GM18498 (cell line): ENCODE data around the gene CPZ.
"Not testable (repeated sequence)": the region's sequence is repeated elsewhere in the genome, so short reads cannot be mapped to it uniquely, and the experiment has no call there.

ENCODE experiments used
- ATAC-seq: cut with Tn5 transposase; IDR thresholded peaks from one replicate; pipeline ENCODE4 v1.9.1; 2021; ENCODE audit warnings: mild to moderate bottlenecking, moderate library complexity; ENCODE audit not compliant: unreplicated experiment

The CPZ gene

DNA sequence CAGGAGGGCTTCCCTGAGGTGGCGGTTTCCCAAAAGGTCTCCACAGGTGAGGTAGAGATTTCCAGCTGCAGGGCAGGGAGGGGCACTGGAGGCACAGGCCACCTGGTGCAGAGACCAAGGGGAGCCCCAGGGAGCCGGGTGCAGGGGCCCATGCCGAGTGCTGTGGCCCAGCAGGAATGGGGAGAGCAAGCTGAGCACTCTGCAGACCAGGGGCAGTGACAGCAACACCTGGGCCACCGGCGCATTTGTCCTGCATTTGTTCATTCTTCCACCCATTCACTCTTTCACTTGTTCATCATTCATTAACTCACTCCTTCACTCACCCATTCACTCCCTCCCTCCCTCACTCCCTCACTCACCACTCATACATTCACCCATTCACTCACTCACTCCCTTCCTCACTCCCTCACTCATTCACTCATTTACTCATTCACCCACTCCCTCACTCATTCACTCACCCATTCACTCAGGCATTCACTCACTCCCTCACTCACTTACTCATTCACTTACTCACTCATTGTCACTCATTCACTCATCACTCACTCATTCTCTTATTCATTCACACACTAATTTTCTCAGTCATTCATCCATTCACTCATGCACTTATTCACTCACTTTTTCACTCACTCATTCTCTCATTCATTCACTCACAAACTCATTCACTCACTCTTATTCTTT lies 16.3 kb downstream of the CPZ start:
- ATAC-seq, result no peak

DNA sequence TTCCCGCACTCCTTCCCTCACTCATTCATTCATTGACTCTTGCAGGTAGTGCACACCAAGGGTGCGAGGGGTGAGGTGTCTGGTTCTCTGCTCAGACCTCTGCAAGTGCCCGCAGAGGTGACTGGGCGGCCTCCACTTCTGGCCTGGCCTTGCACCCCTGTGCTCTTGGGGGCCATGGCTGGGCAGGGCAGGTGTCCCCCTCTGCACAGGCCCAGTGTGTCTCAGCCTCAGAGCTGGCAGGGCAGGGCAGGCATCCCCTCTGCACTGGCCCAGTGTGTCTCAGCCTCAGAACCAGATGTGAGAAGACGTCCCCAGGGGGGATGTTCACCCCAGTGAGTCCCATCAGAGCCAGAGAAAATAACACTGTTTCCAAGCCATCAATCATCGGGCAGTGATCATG lies 16.8 kb downstream of the CPZ start:
- ATAC-seq, result no peak

DNA sequence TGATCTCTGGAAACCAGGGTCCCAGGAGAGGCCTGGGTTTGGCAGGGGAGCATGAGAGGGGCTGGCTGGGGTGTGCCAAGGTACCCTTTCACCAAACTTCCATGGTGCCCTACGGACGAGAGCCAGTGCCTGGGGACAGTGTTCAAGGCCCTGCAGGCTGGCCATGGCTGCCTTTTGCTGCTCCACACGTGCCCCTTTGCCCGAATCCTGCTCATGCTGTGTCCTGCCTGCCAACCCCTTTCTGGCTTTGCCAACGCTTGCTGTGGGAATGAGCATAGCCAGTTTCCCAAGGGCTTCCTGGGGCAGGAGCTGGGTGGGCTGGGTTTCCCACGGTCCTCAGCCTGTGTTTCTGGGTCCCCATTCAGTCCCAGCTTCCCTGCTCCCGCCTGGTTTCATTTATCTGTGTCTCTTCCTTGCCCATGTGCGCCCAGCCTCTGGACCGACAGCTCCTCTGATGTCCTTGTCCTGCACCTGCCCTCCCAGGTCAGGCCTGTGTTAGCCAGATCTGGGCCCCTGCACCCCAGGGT lies 17.3 kb downstream of the CPZ start:
- ATAC-seq, result no peak

DNA sequence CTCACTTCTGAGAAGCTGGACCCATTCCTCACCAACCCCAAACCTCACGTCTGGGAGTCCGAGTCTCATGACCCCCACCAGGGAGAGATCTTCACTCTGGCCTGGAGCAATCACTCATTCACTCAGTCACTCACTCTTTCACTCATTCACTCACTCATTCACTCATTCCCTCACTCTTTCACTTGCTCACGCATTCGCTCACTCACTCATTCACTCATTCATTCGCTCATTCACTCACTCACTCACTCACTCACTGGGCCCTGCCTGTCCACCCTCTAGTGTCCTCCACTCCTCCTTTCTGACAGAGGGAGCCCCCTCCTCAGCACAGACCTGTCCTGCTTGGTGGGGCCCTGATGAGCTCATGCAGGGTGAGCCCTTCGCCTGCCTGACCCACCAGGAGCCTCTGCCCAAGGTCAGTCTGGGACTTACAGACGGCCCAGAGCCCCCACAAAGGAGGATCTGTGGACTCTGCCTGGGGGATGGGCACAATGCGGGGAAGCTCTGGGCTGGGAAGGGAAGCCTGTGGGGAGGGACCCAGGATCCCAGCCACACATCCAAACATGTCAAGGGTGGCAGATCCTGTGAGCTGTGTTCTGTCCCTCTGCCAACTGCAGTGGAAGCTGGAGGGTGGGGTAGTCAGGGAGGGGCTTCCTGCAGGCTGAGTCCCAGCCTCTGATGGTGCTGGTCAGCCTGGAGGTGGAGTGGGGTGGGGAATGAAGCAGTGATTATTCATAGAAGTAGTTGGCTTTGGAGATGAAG lies 18.5 kb downstream of the CPZ start:
- ATAC-seq, result no peak

DNA sequence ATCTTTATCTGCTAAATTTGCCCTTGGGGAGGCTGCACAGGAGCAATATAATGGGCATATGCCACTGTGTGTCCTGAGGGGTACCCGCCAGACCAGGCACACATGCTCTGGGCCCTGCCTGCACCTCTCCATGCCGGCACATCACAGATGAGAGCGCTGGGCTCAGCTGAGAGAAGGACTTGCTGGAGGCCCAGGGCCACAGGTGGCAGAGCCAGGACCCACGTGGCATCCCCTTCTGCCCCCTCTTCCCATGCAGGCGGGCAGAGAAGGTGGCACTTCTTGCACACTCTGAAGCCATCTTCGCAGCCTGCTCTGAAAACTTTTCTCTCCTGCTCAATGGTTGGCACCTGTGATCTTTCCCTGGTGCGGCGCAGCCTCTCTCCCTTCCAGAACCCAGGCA lies 20.1 kb downstream of the CPZ start:
- ATAC-seq, result no peak

DNA sequence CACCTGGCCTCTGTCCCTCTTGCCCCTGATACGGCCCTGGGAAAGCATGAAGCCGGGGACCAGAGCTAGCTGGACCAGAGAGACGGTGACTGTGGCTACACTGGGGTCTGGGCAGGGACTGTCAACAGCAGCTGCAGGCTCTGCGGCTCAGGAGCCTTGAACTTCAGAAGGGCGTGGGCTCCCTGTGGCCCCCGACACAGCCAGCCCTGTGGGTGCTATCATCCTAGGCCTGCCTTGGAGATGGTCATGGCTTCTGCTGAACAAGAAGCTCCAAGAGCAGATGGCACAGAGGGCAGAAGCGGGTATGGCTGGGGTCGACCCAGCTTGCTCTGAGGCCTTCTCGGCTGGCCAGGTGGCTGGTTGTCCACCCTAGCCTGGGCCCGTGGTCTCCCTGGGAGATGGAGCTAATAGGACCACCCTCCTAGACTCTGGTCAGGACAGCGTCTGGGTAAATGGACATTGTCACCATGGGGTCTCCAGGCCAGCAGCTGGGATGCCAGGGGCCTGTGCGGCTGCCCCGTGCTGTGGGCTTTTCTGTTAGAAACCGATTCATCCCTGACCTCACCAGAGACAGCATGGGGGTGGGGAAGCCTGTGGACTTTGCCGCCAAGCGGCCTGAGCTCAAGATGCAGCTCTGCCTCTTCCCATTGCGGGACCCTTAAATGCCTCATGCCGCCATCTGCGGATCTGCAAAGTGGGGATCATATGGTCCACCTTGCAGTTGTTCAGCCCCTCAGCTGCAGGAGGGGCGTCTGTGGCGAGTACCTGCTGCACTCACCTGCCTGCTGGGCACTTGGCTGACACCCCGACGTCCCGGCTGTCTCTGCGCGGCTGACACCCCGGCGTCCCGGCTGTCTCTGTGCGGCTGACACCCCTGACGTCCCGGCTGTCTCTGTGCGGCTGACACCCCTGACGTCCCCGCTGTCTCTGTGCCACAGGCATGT lies 21.1 kb downstream of the CPZ start:
- ATAC-seq, result no peak

DNA sequence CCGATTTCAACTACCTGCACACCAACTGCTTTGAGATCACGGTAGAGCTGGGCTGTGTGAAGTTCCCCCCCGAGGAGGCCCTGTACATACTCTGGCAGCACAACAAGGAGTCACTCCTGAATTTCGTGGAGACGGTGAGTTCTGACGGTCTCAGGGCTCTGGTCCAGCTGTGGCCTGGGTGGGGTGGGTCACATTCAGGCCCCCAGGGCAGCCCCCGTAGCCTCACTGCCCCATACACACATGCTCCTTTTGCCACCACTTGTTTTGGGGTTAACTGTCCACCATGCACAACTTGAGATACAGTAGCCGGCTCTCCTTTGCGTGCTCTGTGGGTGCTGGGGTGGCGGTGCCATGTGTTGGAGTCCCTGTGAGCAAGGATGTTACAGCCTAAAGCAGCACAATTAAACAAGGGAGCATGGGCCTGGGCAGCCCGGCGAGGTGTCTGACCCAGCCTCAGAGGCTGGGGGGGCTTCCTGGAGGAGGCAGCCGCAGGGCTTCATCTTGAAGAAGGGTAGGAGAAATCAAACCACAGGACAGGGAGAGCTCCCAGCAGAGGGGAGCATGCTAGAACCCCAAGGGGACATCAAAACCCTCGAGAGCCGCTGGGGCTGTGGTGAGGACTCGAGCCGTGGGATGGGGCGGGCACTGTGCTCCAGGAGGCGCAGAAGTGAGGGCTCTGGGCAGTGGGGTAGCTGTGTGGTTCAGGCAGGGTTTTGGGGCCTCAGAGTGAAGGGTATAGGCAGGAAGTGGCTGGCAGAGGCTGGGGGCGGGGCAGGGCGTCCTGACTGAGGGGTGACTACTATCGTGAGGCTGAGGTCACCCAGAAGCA lies 22.0 kb downstream of the CPZ start:
- ATAC-seq, result no peak

DNA sequence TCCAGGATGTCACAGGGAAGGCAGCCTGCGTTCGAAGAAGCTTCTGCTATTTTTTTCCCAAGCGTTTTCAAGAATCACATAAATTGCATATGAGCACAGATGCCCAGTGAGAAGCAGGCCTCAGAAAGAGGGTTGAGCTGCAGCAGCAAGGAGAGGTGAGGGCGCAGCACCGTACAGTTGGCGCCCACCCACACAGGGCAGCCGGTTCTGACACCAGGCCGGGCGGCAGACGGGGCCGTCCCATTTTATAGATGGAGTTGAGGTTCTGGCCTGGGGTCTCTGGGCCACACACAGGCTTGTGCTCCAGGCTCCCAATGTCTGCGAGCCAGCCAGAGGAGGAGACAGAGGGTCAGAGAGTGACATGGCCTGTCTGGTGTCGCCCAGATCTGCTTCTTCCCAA lies 22.8 kb downstream of the CPZ start:
- ATAC-seq, result no peak

DNA sequence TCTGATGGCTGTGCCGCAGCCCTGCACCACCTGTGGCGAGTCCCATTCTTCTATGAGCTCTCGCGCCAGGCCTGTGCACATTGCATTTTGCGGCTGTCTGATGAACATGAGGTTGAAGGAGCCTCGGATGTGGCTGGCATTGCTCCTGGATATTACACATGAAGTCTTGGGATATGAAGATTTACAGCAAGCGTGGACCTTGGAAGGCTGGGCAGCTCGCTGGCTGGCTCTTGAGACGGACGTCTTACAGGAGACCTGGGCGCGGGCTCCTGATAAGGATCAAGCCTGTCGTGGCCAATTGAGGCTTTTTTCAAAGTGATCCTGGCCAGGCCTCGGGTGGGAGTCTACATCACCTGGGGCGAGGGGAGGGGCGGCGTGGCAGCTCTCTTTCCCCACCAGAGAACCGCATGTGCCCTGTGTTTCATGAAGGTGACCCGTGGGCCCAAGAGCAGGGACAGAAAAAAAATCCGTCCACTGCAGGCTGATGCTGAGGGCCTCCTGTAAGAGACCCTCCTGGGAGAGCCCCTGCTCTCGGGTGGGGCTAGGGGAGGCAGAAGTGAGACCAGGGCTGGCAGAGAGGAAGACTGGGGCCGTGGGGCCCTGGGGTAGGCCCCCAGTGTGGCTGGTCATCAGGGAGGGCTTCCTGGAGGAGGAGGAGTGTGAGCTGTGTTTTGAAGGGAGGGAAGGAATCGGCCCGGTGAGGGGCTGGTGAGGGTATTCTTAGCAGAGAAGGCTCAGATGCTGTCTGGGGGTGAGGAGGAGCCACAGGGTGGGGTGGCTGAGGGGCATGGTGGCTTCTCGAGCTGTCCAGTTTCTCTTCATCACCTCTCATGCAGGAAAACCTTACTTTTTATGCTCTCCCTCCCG lies 23.6 kb downstream of the CPZ start:
- ATAC-seq, result no peak

DNA sequence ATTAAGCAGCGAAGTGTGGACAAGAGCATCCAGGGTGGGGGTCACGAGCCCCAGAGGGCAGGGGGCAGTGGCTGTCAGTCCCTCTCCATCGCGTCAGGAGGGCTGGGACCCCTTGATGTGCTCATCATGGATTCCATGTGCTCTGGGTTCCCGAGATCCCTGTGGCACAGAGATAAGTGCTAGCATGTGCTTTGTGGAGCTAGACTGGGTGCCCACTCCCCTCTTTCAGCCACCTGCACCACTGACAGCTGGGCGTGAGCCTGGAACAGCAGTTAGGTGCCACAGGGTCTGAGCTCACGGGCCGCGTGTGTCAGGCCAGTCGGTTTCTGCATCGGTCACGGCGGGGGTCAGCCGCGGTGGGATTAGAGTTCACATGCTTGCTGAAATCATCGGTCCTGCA lies 24.3 kb downstream of the CPZ start:
- no peak for ATAC-seq

DNA sequence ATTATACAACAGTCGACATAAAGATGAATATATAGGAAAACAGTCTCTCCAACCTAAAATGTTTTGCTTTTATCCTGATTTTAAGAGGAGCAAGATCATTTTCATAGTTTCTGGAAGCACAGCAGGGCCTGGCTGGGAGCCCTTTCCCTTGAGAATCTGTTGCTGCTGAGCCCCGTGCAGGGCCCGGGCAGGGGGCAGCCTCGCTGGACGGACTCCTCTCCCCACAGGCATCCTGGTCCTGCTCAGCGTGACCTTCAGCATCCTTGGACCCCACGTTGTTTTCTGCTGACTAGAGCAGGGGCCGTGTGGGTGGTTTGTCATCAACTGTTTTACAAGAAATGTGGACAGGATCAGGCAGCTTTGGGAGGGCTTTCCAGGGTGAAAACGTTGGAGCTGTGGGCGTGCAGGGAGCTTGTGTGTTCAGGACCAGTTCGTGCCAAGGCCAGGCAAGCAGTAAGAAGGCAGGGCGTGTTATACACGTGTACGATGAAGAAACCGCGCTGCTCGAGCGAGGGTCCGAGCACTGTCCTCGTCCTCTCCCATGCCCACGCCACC lies 25.0 kb downstream of the CPZ start:
- ATAC-seq, result no peak

DNA sequence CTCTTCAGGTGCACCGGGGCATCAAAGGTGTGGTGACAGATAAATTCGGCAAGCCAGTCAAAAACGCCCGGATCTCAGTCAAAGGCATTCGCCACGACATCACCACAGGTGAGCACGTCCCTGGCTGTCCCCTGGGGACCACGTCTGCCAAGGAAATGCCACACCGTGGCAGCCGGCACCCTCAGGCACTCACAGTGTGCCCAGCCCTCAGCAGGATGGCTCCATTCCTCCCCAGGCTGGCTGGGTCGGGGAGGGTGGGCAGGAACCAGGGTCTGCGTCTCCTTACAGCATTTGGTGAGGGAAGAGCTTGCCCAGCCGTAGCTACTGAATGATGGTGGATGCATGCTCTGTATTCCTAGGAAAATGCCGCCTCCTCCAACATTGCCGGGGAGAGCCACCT lies 25.9 kb downstream of the CPZ start:
- no peak for ATAC-seq

DNA sequence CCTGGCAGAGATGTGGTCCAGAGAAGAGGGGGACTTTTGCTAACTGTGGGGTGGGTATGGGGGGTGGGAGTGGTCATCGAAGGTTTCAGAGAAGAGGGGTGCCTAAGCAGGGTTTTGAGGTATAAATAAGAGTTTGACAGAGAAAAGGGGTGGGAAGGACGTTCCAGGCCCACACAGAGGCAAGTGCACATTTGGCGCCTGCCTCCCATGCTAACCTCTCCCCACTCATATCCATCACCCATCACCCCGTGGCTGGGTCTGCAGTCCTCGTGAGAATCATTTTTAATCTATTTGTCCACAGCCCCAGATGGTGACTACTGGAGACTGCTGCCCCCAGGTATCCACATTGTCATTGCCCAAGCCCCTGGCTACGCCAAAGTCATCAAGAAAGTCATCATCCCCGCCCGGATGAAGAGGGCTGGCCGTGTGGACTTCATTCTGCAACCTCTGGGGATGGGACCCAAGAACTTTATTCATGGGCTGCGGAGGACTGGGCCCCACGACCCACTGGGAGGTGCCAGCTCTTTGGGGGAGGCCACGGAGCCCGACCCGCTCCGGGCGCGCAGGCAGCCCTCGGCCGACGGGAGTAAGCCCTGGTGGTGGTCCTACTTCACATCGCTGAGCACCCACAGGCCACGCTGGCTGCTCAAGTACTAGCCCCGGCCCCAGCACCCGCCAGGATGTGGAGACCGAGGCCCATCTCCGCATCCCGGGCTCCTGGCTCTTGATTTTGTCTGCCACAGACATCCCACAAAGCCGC lies 26.6 kb downstream of the CPZ start:
- no peak for ATAC-seq

DNA sequence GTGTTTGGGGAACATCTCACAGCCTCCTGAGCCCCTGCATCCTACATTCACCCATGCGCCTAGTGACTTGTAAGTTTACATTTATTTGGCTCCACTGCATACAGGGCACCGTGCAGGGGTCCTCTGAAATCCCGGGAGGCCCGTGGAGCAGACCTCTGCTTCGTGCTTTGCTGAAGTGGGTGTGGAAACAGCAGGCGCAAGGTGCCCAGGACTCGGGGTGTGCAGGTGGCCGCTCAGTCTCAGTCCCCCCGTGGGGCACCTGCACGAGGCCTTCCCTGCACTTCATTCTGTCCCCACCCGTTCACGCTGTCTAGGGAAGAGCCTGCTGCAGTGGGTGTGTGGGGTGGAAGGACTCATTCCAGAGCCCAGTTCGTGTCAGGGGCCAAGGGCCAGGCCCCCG lies 28.6 kb downstream of the CPZ start:
- not testable (repeated sequence) for ATAC-seq

DNA sequence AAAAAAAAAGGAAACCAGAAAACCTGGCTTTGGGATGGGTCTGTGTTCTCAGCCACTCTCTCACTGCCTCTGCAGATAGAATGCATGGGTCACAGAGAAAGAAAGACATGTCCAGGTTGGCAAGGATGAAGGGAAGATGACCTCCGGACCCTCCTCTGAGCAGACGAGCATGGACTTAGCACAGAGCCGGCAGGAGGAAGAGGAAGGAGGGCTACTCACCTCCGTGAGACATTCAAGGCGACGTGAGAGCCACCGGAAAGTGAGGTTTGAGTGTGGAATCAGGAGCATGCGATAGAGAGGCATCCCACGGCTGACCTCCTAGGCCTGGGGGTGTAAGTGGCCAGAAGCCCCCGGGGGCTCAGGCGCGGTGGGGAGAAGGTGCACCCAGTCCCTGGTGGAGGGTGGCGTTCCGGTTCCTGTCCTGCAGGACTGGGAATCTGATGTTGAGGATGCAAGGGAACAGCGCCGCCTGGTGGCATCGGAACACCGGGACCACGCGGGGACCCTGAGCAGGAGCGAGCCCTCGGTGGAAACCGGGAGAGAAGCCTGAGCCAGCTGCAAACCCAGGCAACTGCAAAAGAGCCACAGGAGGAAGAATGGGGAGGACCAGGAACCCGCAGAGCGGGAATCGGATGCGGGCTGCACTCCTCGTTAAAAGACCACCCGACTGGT lies 32.2 kb downstream of the CPZ start:
- ATAC-seq, result not testable (repeated sequence)

DNA sequence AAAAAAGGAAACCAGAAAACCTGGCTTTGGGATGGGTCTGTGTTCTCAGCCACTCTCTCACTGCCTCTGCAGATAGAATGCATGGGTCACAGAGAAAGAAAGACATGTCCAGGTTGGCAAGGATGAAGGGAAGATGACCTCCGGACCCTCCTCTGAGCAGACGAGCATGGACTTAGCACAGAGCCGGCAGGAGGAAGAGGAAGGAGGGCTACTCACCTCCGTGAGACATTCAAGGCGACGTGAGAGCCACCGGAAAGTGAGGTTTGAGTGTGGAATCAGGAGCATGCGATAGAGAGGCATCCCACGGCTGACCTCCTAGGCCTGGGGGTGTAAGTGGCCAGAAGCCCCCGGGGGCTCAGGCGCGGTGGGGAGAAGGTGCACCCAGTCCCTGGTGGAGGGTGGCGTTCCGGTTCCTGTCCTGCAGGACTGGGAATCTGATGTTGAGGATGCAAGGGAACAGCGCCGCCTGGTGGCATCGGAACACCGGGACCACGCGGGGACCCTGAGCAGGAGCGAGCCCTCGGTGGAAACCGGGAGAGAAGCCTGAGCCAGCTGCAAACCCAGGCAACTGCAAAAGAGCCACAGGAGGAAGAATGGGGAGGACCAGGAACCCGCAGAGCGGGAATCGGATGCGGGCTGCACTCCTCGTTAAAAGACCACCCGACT lies 37.8 kb downstream of the CPZ start:
- ATAC-seq, result not testable (repeated sequence)

DNA sequence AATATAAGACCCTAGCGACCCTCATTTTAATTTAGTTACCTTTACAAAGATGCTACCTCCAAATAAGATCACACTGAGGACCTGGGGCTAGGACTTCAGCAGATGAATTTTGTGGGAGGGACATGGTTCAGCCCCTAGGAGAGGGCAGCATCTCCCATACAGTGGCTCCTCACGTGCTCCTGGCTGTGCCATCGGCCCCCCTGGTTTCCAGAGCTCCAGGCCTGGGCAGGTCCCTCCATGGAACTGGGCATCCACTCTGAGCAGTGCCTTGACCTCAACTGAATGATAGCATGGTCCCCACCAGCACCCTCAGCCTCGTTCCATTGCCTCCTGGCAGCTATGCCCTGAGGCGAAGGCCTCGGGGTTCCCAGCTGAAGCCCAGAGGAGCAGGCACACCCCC lies 39.3 kb downstream of the CPZ start:
- ATAC-seq, result not testable (repeated sequence)
